ENCODE data around the gene CEP112. TPM values are rescaled to one million over a fixed set of nuclear protein-coding genes. Genes with fewer than 3 reads are reported as not detected.

CEP112 gene
- total and polyA plus RNA-seq, 2 donors (not counting 3 experiments of a cell fraction or from before 2014, with no cell fraction given) = 1.5 to 25.3 TPM

DNA sequence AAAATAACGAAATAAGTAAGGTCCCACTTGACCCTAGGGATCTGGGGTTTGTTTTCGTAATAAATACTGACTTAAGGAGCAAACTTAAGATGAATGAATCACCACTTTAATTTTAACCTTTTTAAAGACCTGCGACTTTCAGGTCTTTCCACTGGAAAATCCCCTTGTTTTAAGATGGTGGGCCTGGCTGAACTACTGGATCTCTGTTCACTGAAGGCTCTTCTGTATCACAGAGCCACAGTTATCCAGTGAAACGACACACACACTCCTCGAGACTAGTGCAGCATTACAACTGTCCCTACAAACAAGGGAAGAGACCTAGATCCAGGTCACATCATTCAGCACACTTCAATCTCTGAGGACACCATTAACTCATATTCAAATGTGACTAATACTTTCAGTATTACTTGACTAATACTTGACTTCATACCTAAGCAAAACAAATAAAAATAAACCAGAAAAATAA lies 299.0 kb downstream of the CEP112 start:
- POLR2A ChIA-PET = no interaction called here
- Histone ChIP-seq H3K27me3 (ENCODE audit: control insufficient read depth in 2 of 2, insufficient read depth in 2 of 2, low read length in 2 of 2) (no peaks in the 10 kb centered on the region), H3K79me2 (ENCODE audit: control insufficient read depth, insufficient read depth, low read length) (no peaks in the 10 kb centered on the region), H3K36me3 (ENCODE audit: control insufficient read depth in 2 of 2, extremely low read depth in 1 of 2, insufficient read depth in 2 of 2, low read length in 2 of 2) (no peaks in the 10 kb centered on the region), H3K9ac (replicated peaks; ENCODE audit: extremely low read depth, insufficient read depth, low read length) (no peak overlapping the region), H3K27ac (ENCODE audit: insufficient read depth, low read depth, low read length) (no peak overlapping the region), H3K4me1 (ENCODE audit: control insufficient read depth, extremely low read depth, insufficient read depth, low read length) (no peaks in the 10 kb centered on the region), H4K20me1 (replicated peaks; ENCODE audit: control insufficient read depth, extremely low read depth, insufficient read depth, low read length) (no peaks in the 10 kb centered on the region), H3K9me1 (replicated peaks; ENCODE audit: control insufficient read depth, extremely low read depth, insufficient read depth, low read length) (no peaks in the 10 kb centered on the region), H2AFZ (ENCODE audit: low read depth, low read length) (no peak overlapping the region), H3K9me3 (replicated peaks; ENCODE audit: control insufficient read depth, insufficient read depth, low read length) (no peaks in the 10 kb centered on the region), H3K4me3 (replicated peaks in 1 of 3; ENCODE audit: insufficient read depth in 1 of 3, low read depth in 1 of 3, low read length in 3 of 3) (no peak overlapping the region), H3K4me2 (ENCODE audit: insufficient read depth, low read length) (no peak overlapping the region)
- intact Hi-C loops (cut with micrococcal nuclease) (no loop called here), dilution Hi-C loops (cut with MboI; ENCODE audit: extremely low pct_ligation_motif_present, low sequenced_read_pairs) (no loop called here)
- no TSS peak for BruUV-seq (replicated peaks)
- CTCF ChIA-PET = no interaction called here
- FAIRE-seq (no peak), DNase-seq (ENCODE audit: low read depth, low spot score) (no peak)
- no peak for TF ChIP-seq POLR2AphosphoS5 (IDR thresholded peaks at IDR 0.05; ENCODE audit: insufficient read depth, low read depth, low read length)
- TF ChIP-seq JUN (IDR thresholded peaks at IDR 0.05; ENCODE audit: borderline replicate concordance, insufficient read depth, insufficient read length, low read depth) = no peak
- TF ChIP-seq, protein P1, sequence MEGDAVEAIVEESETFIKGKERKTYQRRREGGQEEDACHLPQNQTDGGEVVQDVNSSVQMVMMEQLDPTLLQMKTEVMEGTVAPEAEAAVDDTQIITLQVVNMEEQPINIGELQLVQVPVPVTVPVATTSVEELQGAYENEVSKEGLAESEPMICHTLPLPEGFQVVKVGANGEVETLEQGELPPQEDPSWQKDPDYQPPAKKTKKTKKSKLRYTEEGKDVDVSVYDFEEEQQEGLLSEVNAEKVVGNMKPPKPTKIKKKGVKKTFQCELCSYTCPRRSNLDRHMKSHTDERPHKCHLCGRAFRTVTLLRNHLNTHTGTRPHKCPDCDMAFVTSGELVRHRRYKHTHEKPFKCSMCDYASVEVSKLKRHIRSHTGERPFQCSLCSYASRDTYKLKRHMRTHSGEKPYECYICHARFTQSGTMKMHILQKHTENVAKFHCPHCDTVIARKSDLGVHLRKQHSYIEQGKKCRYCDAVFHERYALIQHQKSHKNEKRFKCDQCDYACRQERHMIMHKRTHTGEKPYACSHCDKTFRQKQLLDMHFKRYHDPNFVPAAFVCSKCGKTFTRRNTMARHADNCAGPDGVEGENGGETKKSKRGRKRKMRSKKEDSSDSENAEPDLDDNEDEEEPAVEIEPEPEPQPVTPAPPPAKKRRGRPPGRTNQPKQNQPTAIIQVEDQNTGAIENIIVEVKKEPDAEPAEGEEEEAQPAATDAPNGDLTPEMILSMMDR (IDR thresholded peaks at IDR 0.05; ENCODE audit: extremely low read depth in 1 of 2, insufficient read depth in 1 of 2, low read depth in 1 of 2, low read length in 2 of 2) = no peak
- TF ChIP-seq EZH2 (IDR thresholded peaks at IDR 0.05; ENCODE audit: borderline replicate concordance, low read depth, low read length, severe bottlenecking) = no peak
- no peak for TF ChIP-seq POLR2A (IDR thresholded peaks at IDR 0.05; ENCODE audit: low read depth, low read length)
- TF ChIP-seq GATA2 (IDR thresholded peaks at IDR 0.05; ENCODE audit: insufficient read depth, insufficient read length, low read depth, low read length) = no peak
- no peak for TF ChIP-seq MYC (IDR thresholded peaks at IDR 0.05; ENCODE audit: low read depth, low read length)
- no peak for TF ChIP-seq FOS (IDR thresholded peaks at IDR 0.05; ENCODE audit: borderline replicate concordance, insufficient read depth, low read length)
- TF ChIP-seq, protein P2, sequence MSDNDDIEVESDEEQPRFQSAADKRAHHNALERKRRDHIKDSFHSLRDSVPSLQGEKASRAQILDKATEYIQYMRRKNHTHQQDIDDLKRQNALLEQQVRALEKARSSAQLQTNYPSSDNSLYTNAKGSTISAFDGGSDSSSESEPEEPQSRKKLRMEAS (IDR thresholded peaks at IDR 0.05; ENCODE audit: insufficient read depth, insufficient read length) = no peak

Data from endothelial cell of umbilical vein (primary cell).